GM19238 (cell line): ENCODE results near the gene RXRB.
A peak's percentile ranks its signal among the peaks of the same experiment; 100 is the strongest.

Experiments used
- DNase-seq: peaks from one replicate; pipeline ENCODE4 v3.0.0; 2011; ENCODE audit warnings: low spot score; ENCODE audit not compliant: insufficient read length

The RXRB gene

DNA sequence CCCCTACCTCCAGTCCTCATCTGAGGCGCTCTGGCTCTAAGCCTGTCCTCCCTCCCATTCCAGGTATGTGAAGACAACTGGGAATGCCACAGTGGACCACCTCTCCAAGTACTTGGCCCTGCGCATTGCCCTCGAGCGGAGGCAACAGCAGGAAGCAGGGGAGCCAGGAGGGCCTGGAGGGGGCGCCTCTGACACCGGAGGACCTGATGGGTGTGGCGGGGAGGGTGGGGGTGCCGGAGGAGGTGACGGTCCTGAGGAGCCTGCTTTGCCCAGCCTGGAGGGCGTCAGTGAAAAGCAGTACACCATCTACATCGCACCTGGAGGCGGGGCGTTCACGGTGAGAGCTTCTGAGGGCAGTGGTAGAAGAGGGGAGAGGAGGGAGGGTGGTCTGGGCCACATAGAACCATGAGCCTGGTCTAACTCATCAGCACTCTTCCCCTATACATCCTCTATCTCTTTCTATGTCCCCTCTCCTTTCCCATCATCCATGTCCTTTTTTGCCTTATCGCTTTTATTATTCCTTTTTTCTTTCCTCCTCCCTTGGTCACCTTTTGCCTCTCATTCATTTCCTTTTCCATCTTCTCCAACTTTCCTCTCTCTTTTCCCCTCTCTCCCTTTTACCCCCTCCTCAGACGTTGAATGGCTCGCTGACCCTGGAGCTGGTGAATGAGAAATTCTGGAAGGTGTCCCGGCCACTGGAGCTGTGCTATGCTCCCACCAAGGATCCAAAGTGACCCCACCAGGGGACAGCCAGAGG is 11.4 kb upstream of the RXRB start:
- DNase-seq: no peak

DNA sequence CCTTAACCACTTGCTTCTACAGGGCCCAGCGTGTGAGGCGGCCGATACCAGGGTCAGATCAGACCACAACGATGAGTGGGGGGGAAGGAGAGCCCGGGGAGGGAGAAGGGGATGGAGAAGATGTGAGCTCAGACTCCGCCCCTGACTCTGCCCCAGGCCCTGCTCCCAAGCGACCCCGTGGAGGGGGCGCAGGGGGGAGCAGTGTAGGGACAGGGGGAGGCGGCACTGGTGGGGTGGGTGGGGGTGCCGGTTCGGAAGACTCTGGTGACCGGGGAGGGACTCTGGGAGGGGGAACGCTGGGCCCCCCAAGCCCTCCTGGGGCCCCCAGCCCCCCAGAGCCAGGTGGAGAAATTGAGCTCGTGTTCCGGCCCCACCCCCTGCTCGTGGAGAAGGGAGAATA is 10.7 kb upstream of the RXRB start:
- no peak for DNase-seq

DNA sequence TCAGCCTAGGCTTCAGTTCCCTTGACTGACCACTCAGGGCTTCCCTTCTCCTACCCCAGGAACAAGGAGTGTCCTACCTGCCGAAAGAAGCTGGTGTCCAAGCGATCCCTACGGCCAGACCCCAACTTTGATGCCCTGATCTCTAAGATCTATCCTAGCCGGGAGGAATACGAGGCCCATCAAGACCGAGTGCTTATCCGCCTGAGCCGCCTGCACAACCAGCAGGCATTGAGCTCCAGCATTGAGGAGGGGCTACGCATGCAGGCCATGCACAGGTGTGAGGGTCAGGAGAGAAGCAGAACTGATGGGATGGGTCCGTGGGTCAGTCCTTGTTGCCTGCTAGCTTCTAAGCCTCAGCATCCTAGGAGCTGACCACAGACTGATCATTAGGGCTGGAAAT is 9.4 kb upstream of the RXRB start:
- no peak for DNase-seq

DNA sequence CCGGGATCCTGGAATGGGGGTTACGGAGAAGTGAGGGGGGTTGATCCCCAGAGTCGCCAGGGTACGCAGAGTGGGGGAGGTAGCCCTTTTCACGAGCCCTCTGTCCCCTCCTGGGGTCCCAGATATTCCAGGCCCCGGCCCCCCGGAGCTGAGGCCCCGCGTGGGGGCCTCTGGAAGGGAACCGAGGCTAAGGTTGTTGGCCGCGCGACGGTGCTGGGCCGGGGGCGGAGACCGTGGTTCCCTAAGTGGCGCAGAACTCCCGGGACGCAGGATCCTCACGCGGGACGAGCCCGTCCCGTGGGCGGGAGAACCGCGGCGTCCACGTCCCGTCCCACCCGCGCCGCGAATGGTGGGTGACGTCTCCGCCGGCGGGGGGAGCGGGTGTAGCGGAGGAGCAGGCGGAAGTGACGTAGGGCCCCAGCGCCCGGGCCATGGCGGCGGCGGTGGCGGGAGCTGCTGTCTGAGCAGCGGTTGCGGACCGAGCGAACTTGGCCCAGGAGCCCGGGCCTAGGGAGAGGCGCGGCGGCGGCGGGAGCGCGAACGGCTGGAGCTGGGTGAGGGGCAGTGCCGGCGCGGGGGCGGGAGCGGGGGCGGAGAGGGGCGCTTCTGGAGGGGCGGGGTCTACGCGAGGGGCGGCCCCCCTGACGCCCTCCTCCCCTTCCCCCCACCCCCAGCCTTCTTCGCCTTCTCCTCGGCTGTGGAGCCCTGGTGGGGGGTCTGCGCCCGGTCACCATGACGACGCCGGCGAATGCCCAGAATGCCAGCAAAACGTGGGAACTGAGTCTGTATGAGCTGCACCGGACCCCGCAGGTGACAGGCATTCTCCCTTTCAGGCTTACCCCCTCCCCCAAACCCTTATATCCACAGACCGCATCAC is 7.9 kb upstream of the RXRB start, which contains the start of gene RING1:
Gene RING1 (plus strand): TSS at position 410 of the 877 bp plus-strand sequence. CDS start 323 bp downstream, at position 733.
- DNase-seq: peak; percentile 92

DNA sequence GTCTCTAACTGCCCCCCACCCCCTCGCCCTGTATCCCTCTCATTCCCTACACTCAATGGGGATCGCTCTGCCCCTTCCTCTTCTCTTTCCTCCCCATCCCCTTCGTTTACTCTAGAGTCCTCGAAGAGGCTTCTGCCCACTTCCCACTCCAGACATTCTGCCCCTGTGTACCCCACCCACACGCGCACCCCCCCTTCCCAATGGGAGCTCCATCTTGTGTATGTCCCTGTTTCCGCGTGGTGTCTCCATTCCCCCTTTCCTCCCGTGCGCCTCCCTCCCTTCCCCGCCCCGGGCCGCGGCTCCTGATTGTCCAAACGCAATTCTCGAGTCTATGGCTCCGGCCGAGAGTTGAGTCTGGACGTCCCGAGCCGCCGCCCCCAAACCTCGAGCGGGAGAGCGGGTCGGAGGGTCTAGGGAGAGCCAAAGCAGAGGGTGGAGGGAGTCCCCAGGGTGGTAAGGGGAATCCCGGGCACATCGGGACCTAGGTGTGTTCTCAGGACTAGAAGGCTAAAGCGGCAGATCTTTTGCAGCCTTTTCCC is 7.2 kb upstream of the RXRB start:
- DNase-seq: no peak

DNA sequence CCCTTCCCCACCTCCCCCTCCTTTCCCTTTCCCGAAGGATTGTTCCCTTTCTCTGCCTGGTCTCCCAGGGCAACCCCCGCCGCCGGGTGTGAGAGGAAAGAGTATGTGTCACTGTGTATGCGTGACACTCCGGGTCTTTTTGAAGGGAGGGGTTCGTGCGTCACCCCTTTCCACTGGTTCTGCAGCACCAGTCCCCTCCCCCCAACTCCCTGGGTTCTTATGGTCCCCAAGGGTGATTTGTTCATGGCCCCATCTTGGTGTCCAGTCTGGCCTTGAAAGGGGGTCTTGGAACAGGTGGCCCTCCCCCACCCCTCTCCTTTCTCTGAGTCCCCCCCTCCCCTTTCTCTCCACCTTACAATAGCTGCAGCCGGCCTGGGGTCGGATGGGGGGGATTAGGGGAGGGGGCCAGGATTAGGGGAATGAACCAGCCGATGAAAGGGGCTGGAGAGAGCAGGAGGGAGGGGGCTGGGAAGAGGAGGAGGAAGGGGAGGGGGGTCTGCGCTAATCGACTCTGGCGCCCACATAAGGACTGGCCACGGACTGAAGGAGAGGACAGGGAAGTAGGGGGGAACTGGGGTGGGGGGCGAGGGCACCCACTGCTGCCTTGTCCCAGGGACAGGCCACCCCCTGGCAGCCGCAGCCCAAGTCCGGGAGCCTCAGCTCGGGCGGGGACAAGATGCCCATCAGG is 6.5 kb upstream of the RXRB start:
- DNase-seq: peak; percentile 2

DNA sequence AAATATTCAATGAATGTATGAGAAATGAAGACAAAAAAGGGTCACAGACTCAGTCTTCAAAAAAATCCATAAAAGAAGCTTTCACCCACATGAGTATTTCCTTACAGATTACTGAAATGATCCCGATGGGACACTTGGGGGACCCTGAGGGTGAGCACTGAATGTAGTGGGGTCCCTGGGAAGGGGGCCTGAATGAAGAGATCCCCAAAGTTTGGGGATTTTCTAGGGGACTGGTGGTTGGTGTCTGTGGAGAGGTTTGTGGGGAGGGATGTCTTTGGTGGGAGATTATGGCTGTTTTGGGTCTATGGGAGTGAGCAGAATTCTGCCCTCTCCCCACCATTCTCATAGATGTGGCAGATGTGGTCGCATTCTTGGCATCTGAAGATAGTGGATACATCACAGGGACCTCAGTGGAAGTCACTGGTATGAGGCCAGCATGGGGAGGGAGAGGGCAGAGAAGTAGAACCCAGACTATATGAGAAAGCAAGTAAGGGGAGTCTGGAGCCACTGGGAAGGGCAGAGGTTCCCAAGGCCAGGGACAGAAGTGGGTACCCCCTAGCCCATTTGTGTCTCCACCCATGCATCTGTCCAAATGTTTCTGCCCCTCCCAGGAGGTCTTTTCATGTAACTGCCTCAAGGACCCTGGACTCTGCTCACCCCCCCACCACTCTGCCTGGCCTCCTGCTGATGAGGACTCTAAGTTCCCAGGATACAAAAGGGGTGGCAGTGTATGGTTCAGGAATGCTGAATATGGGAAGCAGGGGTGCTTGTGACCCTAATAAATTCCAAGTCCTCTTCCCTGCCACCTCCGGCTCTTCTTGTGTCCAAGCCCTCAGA is 5.8 kb upstream of the RXRB start:
- peak; percentile 1 for DNase-seq

DNA sequence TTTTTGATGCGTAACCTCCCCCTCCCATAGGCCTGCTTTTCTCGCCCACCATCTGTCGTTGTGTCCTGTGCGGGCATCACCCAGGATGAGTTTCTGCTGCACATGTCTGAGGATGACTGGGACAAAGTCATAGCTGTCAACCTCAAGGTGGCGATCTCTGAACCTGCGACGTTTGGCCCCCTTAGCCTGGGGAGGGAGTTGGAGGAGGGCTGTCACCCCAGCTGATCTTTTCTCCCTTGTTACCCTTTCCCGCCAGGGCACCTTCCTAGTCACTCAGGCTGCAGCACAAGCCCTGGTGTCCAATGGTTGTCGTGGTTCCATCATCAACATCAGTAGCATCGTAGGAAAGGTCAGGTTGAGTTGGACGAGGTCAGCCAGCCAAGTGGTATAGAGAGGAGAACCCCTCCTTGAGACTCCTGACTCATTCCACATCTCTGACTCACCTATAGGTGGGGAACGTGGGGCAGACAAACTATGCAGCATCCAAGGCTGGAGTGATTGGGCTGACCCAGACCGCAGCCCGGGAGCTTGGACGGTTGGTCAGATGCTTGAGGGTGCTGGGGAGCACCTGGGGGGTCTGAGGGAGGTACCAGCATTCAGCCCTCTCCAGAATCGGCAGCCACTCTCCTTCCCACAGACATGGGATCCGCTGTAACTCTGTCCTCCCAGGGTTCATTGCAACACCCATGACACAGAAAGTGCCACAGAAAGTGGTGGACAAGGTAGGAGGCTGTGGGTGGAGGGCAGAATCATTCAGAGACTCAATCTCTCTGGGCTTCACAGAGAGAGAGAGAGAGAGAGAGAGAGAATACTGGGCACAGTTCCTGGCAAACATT is 4.9 kb upstream of the RXRB start:
- peak; percentile 12 for DNase-seq

DNA sequence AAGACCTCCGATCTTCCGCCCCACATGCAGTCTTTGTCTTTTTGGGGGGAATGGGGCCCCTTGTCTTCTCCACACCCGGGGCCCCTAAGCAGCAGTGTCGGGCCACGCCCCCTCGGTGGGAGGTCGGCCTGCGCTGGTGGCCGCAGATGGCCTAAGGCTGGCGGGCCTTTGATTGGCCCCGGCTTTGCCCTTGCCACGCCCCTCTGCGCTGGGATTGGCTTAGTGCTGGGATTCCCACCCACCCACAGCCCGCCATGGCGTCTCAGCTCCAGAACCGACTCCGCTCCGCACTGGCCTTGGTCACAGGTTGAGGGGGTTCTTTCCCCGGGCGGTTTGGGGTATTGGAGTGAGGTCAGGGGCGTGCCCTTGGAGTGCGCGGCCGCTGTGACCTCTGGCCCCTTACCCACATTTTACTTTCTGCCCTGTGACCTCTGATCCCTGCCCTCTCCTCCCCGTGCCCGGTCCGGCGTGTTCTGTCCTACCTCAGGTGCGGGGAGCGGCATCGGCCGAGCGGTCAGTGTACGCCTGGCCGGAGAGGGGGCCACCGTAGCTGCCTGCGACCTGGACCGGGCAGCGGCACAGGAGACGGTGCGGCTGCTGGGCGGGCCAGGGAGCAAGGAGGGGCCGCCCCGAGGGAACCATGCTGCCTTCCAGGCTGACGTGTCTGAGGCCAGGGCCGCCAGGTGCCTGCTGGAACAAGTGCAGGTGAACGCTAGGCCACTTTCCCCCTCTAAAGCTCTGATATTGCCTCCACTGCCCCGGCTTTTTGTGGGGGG is 4.1 kb upstream of the RXRB start, which contains the start of gene HSD17B8:
Gene HSD17B8 (plus strand): TSS at position 241 of the 776 bp plus-strand sequence. CDS start 14 bp downstream, at position 255.
- peak; percentile 94 for DNase-seq

DNA sequence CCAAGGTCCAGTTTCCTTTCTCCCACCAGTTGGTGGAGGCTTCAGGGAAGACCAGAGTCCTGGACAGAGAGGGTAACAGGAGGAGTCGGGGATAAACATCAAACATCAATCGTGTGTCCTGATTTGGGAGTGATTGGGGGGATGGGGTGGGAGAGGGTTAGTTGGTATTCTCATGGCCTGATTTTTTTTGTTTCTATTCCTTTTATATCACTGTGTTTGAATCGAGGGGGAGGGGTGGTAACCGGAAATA is 3.6 kb upstream of the RXRB start:
- DNase-seq: no peak

DNA sequence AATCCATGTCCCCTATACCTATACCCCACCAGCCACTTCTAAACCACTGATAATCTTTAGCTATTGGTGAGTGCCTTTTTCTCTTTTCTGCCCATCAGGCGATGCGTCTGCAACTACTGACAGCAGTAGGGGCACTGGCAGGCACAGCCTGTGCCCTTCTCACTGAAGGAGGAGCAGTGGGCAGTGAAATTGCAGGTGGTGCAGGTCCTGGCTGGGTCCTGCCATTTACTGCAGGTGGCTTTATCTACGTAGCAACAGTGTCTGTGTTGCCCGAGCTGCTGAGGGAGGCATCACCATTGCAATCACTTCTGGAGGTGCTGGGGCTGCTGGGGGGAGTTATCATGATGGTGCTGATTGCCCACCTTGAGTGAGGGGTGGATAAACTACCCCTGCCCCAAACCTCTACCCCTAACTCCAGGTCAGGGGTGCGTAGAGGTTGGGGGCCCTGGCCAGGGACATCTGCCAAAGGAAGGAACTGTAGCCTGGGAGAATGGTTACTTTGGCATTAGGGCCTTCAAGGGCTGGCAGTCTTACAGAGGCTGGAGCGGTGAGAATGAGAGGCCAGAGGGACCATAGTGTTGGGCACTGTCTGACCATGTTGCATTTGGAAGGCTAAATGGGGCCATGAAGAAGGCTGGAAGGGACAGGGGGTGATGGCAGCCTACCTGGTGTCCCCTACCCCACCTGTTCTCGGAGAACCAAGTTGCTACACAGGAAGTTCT is 3.1 kb upstream of the RXRB start:
- no peak for DNase-seq

DNA sequence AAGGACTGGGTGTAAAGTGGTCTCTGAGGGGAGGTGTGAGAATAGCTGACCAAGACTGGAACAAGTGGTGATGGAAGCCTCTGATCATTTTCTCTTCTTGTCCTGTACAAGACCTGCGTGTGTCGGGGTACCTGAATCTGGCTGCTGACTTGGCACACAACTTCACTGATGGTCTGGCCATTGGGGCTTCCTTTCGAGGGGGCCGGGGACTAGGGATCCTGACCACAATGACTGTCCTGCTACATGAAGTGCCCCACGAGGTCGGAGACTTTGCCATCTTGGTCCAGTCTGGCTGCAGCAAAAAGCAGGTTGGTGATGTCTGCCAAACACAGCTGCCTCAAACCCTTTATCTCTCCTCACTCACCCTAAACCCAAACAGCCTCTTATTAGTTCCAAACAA is 2.3 kb upstream of the RXRB start:
- DNase-seq: no peak

DNA sequence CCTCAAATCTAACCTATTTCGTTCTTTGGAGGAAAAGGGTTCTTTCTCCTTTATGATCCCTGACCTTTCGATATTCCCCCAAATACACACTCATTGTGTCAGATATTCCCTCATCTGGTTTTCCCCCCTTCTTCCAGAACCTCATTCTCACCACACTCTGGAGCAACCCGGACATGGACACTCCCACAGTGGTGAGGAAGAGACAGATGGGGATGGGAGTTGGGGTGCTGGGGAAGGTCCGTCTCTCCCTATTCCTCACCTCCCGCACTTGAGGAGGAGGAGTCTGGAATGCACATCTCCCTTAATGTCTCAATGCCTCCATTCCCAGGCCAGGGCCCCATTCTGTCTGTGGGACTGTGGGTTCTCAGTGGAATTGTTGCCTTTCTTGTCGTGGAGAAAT is 1.5 kb upstream of the RXRB start:
- no peak for DNase-seq

DNA sequence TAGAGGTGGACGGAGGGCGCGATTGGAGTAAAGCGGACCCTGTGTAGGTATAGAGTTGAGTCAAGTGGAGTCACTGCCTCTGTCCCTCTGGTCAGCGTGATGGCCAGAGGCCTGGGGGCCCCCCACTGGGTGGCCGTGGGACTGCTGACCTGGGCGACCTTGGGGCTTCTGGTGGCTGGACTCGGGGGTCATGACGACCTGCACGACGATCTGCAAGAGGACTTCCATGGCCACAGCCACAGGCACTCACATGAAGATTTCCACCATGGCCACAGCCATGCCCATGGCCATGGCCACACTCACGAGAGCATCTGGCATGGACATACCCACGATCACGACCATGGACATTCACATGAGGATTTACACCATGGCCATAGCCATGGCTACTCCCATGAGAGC is 681 bp upstream of the RXRB start:
- no peak for DNase-seq

DNA sequence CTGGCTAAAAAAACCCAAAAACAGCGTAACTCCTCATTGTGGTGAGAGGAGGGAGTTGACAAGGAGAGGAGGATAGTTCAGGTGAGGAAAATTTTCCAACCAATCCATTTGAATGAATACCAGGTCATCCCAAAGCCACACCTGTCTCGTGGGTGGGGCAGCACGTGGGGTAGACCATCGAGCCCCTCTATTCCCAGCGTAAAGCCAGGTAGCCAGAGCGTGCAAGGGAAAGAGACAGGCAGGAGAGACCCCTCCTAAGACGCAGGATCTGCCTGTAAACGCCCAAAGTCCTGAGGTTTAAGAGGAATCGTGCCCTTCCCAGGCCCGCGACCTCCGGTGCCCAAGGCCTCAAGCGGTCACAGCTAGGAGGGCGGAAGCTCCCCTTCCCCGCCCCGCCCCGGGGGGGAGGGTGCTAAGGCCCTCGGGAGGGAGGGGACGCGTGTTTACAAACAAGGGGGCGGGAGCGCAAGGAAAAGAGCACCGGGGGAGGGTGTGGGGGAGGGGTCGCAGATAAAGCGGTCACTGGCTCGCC is 712 bp downstream of the RXRB start:
- DNase-seq: peak; percentile 85

DNA sequence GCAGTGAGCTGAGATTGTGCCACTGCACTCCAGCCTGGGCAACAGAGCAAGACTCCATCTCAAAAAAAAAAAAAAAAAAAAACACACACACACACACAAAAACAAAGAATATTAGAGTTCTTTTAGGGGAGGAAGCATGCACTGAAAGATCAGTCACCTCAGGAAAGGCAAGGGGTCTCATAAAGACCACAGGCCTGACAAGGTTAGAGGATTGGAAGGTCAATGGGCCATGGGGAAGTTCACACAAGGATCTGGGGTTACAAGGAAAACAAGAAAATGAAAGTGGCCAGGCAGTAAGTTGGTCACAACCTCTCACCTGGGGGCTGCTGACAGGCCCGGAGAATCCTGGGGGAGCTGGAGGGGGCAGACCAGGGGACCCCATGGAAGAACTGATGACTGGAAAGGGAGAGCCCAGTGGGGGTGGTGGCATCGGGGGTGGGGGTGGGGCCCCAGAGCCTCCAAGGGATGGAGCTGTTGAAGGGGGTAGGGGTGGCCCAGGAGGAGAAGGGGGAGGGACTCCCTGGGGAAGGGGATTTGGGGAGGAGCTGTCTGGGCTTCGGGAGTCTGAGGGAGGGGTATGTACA is 1.5 kb downstream of the RXRB start:
- DNase-seq: no peak

DNA sequence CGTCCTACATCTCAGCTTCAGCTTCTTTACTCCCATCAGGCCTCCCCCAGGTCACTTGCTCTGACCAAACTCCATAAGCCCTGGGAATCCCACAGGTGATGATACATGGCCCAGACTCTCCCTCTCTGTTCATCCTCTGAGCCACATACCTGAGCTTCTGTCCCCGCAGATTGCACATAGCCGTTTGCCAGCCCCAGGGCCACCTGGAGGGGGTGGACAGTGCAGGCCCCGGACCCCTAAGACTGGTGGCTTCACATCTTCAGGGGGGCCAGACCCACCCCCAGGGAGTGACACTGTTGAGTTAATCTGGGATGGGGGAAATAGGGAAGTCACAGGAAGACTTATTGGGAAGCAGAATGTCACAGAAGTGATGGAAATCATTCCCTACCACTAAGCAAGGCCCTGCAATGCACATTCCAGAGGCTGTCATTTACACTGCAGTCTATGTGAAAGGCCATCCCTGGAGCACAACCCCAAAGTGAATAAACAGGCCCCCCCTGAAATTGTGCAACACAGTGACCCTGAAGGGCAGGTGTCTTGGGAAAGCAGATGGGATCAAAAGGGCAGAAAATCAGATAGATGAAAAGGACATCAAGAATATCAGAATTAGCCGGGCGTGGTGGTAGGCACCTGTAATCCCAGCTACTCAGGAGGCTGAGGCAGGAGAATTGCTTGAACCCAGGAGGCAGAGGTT is 2.2 kb downstream of the RXRB start:
- DNase-seq: no peak
